ENCODE measurements around the gene TAF1C.

Gene TAF1C

GRCh38 chr16:84224554-84224953 lies 37.7 kb upstream of the TAF1C start:
- H3K9me2 ChIP-seq (replicated peaks; ENCODE audit: low read depth, low read length): no peaks in the 10 kb centered on the region
- H3K4me3 ChIP-seq (ENCODE audit: low read length, poor library complexity, severe bottlenecking): no peak overlapping the region
- no peak overlapping the region for H3K9ac ChIP-seq (ENCODE audit: low read depth, low read length, poor library complexity, severe bottlenecking)
- no peak overlapping the region for H2AFZ ChIP-seq (ENCODE audit: low read length)
- no peak overlapping the region for H3K4me2 ChIP-seq (ENCODE audit: low read depth, low read length, poor library complexity, severe bottlenecking)
- H3K36me3 ChIP-seq (ENCODE audit: insufficient read depth, low read length): no peaks in the 10 kb centered on the region
- no peaks in the 10 kb centered on the region for H3K9me3 ChIP-seq (ENCODE audit: insufficient read depth, low read depth, low read length)
- no peaks in the 10 kb centered on the region for H3K4me1 ChIP-seq (ENCODE audit: insufficient read depth, low read length, poor library complexity, severe bottlenecking)
- no peaks in the 10 kb centered on the region for H3K79me2 ChIP-seq (ENCODE audit: insufficient read depth, low read length)
- H3F3A ChIP-seq (ENCODE audit: low read depth): no peaks in the 10 kb centered on the region
- TF ChIP-seq, protein P1, sequence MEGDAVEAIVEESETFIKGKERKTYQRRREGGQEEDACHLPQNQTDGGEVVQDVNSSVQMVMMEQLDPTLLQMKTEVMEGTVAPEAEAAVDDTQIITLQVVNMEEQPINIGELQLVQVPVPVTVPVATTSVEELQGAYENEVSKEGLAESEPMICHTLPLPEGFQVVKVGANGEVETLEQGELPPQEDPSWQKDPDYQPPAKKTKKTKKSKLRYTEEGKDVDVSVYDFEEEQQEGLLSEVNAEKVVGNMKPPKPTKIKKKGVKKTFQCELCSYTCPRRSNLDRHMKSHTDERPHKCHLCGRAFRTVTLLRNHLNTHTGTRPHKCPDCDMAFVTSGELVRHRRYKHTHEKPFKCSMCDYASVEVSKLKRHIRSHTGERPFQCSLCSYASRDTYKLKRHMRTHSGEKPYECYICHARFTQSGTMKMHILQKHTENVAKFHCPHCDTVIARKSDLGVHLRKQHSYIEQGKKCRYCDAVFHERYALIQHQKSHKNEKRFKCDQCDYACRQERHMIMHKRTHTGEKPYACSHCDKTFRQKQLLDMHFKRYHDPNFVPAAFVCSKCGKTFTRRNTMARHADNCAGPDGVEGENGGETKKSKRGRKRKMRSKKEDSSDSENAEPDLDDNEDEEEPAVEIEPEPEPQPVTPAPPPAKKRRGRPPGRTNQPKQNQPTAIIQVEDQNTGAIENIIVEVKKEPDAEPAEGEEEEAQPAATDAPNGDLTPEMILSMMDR (conservative IDR thresholded peaks at IDR 0.05; ENCODE audit: low read length): no peak
- TF ChIP-seq EZH2phosphoT487 (IDR thresholded peaks at IDR 0.05; ENCODE audit: borderline replicate concordance): no peak
- no peaks in the 10 kb centered on the region for H4K20me1 ChIP-seq (ENCODE audit: insufficient read depth, low read length, poor library complexity, severe bottlenecking)
- H3K27me3 ChIP-seq (ENCODE audit: insufficient read depth, low read length, poor library complexity, severe bottlenecking): no peaks in the 10 kb centered on the region

DNA sequence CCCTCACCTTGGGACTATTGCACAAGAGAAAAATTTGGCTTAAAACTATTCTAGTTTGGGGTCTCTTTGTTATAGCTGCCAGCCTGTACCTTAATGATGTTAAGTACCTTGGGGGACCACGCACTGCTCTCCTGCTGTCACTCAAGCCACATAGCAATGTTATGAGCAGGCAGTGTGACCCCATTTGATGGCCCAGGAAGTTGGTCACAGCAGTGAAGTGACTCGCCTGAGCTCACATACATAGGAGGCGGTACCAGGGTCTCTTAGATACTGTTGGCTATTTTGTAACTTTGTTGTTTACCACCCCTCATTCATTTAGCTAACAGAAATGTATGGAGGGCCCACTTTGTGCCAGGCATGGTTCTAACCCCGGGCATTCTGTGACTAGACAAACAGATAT lies 36.6 kb upstream of the TAF1C start:
- Histone ChIP-seq H3K9ac (ENCODE audit: low read depth, low read length, poor library complexity, severe bottlenecking) (no peak overlapping the region), H3K9me3 (ENCODE audit: insufficient read depth, low read depth, low read length) (no peaks in the 10 kb centered on the region), H3F3A (ENCODE audit: low read depth) (no peaks in the 10 kb centered on the region), H3K79me2 (ENCODE audit: insufficient read depth, low read length) (no peaks in the 10 kb centered on the region), H3K4me1 (ENCODE audit: insufficient read depth, low read length, poor library complexity, severe bottlenecking) (no peaks in the 10 kb centered on the region), H4K20me1 (ENCODE audit: insufficient read depth, low read length, poor library complexity, severe bottlenecking) (no peaks in the 10 kb centered on the region), H3K36me3 (ENCODE audit: insufficient read depth, low read length) (no peaks in the 10 kb centered on the region), H2AFZ (ENCODE audit: low read length) (no peak overlapping the region; the same call in 1 of the 2 replicates), H3K9me2 (replicated peaks; ENCODE audit: low read depth, low read length) (no peaks in the 10 kb centered on the region), H3K4me2 (ENCODE audit: low read depth, low read length, poor library complexity, severe bottlenecking) (no peak overlapping the region), H3K4me3 (ENCODE audit: low read length, poor library complexity, severe bottlenecking) (no peak overlapping the region), H3K27me3 (ENCODE audit: insufficient read depth, low read length, poor library complexity, severe bottlenecking) (no peaks in the 10 kb centered on the region)
- TF ChIP-seq EZH2phosphoT487 (IDR thresholded peaks at IDR 0.05; ENCODE audit: borderline replicate concordance): no peak
- TF ChIP-seq, protein P1 (conservative IDR thresholded peaks at IDR 0.05; ENCODE audit: low read length): no peak

GRCh38 chr16:84220851-84221250 lies 34.0 kb upstream of the TAF1C start:
- Histone ChIP-seq H3K36me3 (ENCODE audit: insufficient read depth, low read length) (no peaks in the 10 kb centered on the region), H3K79me2 (ENCODE audit: insufficient read depth, low read length) (no peaks in the 10 kb centered on the region), H3K9me2 (replicated peaks; ENCODE audit: low read depth, low read length) (no peaks in the 10 kb centered on the region), H4K20me1 (ENCODE audit: insufficient read depth, low read length, poor library complexity, severe bottlenecking) (no peaks in the 10 kb centered on the region), H3K4me3 (ENCODE audit: low read length, poor library complexity, severe bottlenecking) (no peak overlapping the region), H3K9me3 (ENCODE audit: insufficient read depth, low read depth, low read length) (no peaks in the 10 kb centered on the region), H3F3A (ENCODE audit: low read depth) (no peaks in the 10 kb centered on the region), H2AFZ (ENCODE audit: low read length) (no peak overlapping the region), H3K4me2 (ENCODE audit: low read depth, low read length, poor library complexity, severe bottlenecking) (no peak overlapping the region), H3K9ac (ENCODE audit: low read depth, low read length, poor library complexity, severe bottlenecking) (no peak overlapping the region), H3K4me1 (ENCODE audit: insufficient read depth, low read length, poor library complexity, severe bottlenecking) (no peaks in the 10 kb centered on the region), H3K27me3 (ENCODE audit: insufficient read depth, low read length, poor library complexity, severe bottlenecking) (no peaks in the 10 kb centered on the region)
- TF ChIP-seq EZH2phosphoT487 (IDR thresholded peaks at IDR 0.05; ENCODE audit: borderline replicate concordance): no peak
- TF ChIP-seq, protein P1 (conservative IDR thresholded peaks at IDR 0.05; ENCODE audit: low read length): no peak
